Ectodermal cell (in vitro differentiated cells): Measurements from ENCODE around the gene TMCO2.

Experiments
- H3K27ac ChIP-seq: 2 replicates; pipeline ENCODE4 v1.7.0; 2013; ENCODE audit warnings: mild to moderate bottlenecking, low read depth, low read length; ENCODE audit not compliant: insufficient read depth, poor library complexity, severe bottlenecking
- H3K27me3 ChIP-seq: 2 replicates; pipeline ENCODE4 v1.7.0; 2013; ENCODE audit warnings: mild to moderate bottlenecking, low read length; ENCODE audit not compliant: insufficient read depth, control insufficient read depth, poor library complexity, severe bottlenecking
- H3K36me3 ChIP-seq: one replicate; pipeline ENCODE4 v1.7.0; 2013; ENCODE audit warnings: low read length; ENCODE audit not compliant: control insufficient read depth, insufficient read depth
- H3K4me1 ChIP-seq: one replicate; pipeline ENCODE4 v1.7.0; 2013; ENCODE audit warnings: low read length; ENCODE audit not compliant: control insufficient read depth, insufficient read depth
- H3K4me3 ChIP-seq: 2 replicates; pipeline ENCODE4 v1.7.0; 2013; ENCODE audit warnings: low read depth, low read length, control low read depth; ENCODE audit not compliant: insufficient read depth
- H3K9me3 ChIP-seq: 2 replicates; pipeline ENCODE4 v1.7.0; 2013; ENCODE audit warnings: mild to moderate bottlenecking, low read length, moderate library complexity; ENCODE audit not compliant: control insufficient read depth
- WGBS, 2 experiments: methylation state at CpG; one replicate each; pipeline ENCODE4 v1.1.7; 2013; ENCODE audit warnings: missing lambda C conversion rate in 2 of 2; 5-methylcytosine and 5-hydroxymethylcytosine counted together

Gene TMCO2

DNA sequence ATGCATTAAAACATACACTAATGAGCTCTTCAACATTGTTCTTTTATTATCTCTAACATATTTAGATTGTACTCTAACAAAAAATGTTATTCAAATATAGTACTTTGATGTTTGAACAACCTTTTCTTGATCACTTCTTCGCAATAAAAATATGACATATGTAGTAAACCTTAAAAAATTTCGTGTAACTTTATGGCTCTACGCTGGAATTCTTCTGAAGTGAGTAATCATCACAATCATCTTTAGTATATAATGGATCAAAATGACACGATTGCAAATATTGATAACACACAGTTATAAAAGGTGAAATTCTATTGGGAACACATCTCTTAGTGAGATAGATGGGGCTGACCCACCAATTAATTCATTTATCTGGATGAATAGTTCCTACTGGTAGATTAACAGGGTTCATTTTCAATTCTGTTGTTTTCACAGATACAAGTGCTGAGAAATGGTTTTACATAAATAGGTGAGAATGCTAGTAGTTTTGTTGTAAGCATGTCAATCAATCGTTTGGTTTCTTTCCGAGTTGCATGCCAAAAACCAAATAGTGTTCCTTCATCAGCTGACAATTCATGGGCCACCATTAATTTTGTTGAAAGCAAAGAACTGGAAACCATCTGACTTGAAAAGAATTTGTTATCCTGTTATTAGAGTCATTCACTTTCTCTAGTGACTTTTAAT, 8.8 kb downstream of the TMCO2 start:
- Histone ChIP-seq H3K4me3 (peak overlapping the region; percentile 100), H3K36me3 (peaks cover 14% of the 10 kb centered on the region), H3K9me3 (no peaks in the 10 kb centered on the region), H3K27ac (no peak overlapping the region), H3K4me1 (peaks cover 4% of the 10 kb centered on the region), H3K27me3 (no peaks in the 10 kb centered on the region)
- WGBS, 2 experiments, result 54 to 86% methylated on average over 2 to 3 of the region's 6 CpGs

DNA sequence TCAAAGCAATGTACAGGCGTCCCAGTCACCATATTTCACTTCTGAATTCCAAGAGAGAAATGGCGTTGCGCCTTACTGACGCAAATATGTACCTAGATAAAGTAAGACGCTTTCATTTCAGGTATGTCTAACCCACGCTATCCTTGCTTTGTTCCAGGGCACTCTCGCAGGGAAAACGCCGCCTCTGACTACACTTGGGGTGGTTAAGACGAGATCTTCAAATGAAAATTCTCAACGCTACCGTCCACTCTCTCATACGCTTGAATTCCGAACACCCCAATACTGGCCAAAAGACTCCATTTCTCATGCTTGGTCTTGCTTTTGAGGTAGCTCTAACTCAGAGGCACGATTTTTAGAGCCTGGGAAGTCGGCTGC, 9.6 kb downstream of the TMCO2 start:
- Histone ChIP-seq H3K27ac (peak overlapping the region; percentile 94), H3K36me3 (peaks cover 21% of the 10 kb centered on the region), H3K4me1 (peaks cover 4% of the 10 kb centered on the region), H3K4me3 (peak overlapping the region; percentile 100), H3K9me3 (no peaks in the 10 kb centered on the region), H3K27me3 (no peaks in the 10 kb centered on the region)
- WGBS, 2 experiments, result 1% methylated on average over 16 of the region's 16 CpGs

DNA sequence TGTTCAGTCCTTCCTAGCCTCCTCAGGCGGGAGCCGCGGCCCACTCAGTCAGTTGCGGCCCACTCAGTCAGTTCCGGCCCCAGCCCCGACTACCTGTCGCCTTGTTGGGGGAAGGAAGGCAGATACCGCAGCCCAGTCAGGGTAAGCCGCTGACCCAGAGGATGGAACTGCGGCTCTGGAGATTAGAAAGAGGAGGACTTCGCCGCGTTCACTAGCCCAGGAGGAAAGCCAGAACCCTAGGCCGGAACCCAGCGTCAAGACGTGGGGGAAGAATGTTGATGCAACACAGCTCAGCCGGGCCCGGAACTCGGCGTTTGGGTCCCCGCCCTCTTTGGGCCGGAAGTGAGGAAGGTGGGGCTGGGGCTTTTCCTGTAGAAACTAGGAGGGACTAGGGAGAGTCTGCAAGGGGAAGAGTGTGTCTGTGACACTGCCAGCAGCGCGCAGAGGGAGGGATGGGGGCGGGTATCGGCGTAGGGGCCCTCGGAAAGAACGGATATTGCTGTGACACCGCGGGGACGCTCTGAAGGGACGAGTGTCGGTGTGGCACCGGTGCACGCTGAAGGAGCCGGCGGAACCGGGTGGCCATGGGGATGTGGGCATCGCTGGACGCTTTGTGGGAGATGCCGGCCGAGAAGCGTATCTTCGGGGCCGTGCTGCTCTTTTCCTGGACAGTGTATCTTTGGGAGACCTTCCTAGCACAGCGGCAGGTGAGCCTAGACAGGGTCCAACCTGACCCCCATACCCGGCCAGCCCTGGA, 10.1 kb downstream of the TMCO2 start, which contains the start of gene ZMPSTE24:
ZMPSTE24 (plus strand) TSS at position 549 of the 757 bp plus-strand sequence; CDS start at position 585, 36 bp downstream.
- peaks cover 4% of the 10 kb centered on the region for H3K4me1 ChIP-seq
- WGBS, 2 experiments, result 0 to 1% methylated on average over 48 of the region's 48 CpGs

DNA sequence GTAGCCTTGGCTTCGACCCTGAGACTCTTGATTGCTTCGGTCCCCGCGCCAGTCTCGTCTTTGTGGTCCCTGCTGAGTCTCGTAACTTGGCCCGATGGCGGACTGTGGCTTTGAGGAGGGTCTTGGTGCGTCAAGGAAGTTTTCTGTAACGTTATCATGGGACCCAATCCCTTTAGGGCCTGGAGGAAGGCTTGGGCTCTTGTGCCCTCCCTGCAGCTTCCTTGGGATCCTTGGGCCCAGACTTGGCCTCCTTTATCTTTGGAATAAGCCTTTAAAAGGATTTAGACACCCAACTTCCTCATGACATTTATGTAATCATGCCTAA, 10.7 kb downstream of the TMCO2 start:
- Histone ChIP-seq H3K9me3 (no peaks in the 10 kb centered on the region), H3K36me3 (peaks cover 25% of the 10 kb centered on the region), H3K4me3 (peak overlapping the region; percentile 100), H3K27ac (peak overlapping the region; percentile 67), H3K4me1 (peaks cover 4% of the 10 kb centered on the region), H3K27me3 (no peaks in the 10 kb centered on the region)
- WGBS, 2 experiments, result 0% methylated on average over 10 of the region's 10 CpGs

More for the DNA sequence above, 10.1 kb downstream of the TMCO2 start, which contains the start of gene ZMPSTE24:
- Histone ChIP-seq H3K27me3 (no peaks in the 10 kb centered on the region), H3K36me3 (peaks cover 21% of the 10 kb centered on the region), H3K9me3 (no peaks in the 10 kb centered on the region), H3K4me3 (peak within 1 kb of the TSS; percentile 100), H3K27ac (peak within 1 kb of the TSS; percentile 94)

DNA sequence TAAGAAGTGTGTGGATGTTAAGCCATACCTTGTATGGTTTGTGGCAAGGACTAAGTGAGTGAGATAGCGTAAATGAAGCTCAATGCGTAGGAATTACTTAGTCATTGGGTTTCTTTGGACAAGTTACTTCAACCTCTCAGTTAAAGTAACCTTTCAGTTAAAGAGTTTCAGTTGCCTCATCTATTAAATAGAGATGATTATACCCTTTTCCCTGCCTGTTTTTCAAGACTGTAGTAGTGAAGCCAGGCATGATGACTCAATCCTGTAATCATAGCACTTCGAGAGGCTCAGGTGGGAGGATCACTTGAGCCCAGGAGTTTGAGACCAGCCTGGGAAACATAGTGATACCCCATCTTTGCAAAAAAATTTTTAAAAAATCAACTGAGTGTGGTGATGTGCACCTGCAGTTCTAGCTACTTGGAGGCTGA, 16.6 kb downstream of the TMCO2 start:
- Histone ChIP-seq H3K27me3 (no peaks in the 10 kb centered on the region), H3K27ac (no peak overlapping the region), H3K4me1 (no peaks in the 10 kb centered on the region), H3K9me3 (no peaks in the 10 kb centered on the region), H3K4me3 (no peak overlapping the region), H3K36me3 (peaks cover 43% of the 10 kb centered on the region)
- 93 to 97% methylated on average over 3 of the region's 3 CpGs for WGBS, 2 experiments

DNA sequence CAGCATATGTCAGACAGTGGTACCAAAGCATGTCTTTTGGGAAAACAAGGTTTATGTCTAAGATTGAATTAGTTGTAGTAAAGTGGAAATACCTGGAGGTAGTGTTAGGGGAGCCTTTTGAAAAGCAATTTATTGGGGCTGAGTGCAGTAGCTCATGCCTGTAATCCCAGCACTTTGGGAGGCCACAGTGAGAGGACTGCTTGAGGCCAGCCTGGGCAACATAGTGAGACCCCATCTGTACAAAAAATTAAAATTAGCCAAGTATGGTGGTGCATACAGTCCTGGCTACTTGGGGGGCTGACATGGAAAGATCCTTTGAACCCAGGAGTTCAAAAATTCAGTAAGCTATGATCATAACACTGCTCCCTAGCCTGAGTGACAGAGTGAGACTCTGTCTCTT, 17.6 kb downstream of the TMCO2 start:
- Histone ChIP-seq H3K4me1 (no peaks in the 10 kb centered on the region), H3K9me3 (no peaks in the 10 kb centered on the region), H3K27ac (no peak overlapping the region), H3K27me3 (no peaks in the 10 kb centered on the region), H3K36me3 (peaks cover 48% of the 10 kb centered on the region), H3K4me3 (no peak overlapping the region)

DNA sequence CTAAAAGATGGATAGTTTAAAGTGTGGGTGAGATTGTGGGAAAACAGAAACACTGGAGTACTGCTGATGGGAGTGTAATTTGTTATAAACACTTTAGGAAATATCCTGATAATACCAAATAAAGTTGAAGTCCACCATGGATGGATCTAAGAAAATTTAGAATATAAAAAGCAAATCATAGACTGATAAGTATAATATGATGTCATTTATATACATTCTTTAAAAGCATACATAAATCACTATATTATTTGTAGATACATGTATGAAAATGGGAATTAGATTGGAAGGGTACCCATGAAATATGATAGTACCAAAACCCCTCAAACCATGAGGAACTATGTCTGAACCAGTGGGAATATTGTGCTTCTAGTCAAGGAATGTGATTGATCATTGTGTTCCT, 18.2 kb downstream of the TMCO2 start:
- H3K36me3 ChIP-seq, result peaks cover 44% of the 10 kb centered on the region

DNA sequence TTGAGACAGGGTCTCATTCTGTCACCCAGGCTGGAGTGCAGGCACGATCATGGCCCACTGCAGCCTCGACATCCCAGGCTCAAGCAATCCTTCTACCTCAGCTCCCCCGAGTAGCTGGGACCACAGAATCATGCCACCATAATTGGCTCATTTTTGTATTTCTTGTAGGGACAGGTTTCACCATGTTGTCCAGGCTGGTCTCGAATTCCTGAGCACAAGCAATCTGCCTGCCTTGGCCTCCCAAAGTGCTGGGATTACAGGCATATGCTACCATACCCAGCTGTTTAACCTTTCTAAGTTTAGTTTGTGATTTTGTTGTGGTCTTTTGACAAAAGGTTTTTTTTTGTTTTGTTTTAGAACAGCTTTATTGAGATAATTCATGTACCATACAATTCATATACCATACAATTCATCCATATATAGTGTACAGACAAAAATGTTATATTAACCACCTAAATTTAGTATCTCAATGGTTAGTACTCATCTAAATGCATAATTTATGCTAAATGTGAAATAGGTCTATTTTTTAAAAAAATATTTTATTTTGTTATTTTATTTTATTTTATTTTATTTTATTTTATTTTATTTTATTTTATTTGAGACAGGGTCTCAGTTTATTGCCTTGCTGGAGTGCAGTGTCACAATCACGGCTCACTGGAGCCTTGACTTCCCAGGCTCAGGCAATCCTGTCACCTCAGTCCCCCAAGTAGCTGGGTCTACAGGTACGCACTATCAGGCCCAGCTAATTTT, 19.2 kb downstream of the TMCO2 start:
- no peaks in the 10 kb centered on the region for H3K27me3 ChIP-seq
- no peak overlapping the region for H3K27ac ChIP-seq
- 92 to 94% methylated on average over 6 of the region's 6 CpGs for WGBS, 2 experiments
- peaks cover 34% of the 10 kb centered on the region for H3K36me3 ChIP-seq
- no peaks in the 10 kb centered on the region for H3K4me1 ChIP-seq
- no peaks in the 10 kb centered on the region for H3K9me3 ChIP-seq
- no peak overlapping the region for H3K4me3 ChIP-seq

More for the DNA sequence above, 18.2 kb downstream of the TMCO2 start:
- Histone ChIP-seq H3K9me3 (no peaks in the 10 kb centered on the region), H3K27ac (no peak overlapping the region), H3K4me1 (no peaks in the 10 kb centered on the region), H3K4me3 (no peak overlapping the region), H3K27me3 (no peaks in the 10 kb centered on the region)

DNA sequence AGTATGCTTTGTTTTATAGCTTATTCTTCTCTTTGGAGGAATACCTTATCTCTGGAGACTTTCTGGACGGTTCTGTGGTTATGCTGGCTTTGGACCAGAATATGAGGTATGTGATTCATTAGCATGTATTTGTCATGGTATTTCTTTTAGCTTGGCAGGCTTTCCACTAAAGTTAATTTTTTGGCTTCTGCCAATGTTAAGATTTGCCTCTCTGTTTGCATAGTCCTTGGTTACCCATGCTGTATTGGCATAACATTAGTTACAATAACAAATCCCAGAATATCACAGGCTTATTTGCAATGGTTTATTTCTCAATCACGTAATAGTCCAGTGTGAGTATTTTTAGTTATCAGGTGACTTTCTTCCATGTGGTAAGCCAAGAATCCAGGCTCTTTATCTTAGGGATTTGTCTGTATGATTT, 20.0 kb downstream of the TMCO2 start:
- H3K4me1 ChIP-seq, result no peaks in the 10 kb centered on the region
- H3K4me3 ChIP-seq, result no peak overlapping the region
- no peak overlapping the region for H3K27ac ChIP-seq
- WGBS, 2 experiments, result 97 to 100% methylated on average over 2 of the region's 2 CpGs
- no peaks in the 10 kb centered on the region for H3K9me3 ChIP-seq
- H3K27me3 ChIP-seq, result no peaks in the 10 kb centered on the region
- H3K36me3 ChIP-seq, result peaks cover 33% of the 10 kb centered on the region

DNA sequence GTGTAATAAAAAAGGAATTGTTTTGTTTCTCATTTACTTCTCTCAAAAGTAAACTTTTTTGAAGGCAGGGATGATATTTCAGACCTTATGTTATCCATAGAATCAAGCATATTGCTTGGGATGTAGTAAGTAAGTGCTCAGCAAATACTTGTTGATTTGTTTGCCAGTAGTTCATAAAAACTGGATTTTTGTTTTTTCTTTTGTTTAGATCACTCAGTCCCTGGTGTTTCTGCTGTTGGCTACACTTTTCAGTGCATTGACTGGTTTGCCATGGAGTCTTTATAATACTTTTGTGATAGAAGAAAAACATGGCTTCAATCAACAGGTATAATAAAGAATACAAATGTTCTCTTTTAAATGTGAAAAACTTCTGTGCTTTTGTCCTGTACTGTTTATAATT, 20.5 kb downstream of the TMCO2 start:
- Histone ChIP-seq H3K4me1 (no peaks in the 10 kb centered on the region), H3K27ac (no peak overlapping the region), H3K27me3 (no peaks in the 10 kb centered on the region), H3K9me3 (no peaks in the 10 kb centered on the region), H3K4me3 (no peak overlapping the region), H3K36me3 (peaks cover 33% of the 10 kb centered on the region)
